ENCODE results near the gene ZNF536. TPM values are rescaled to one million over a fixed set of nuclear protein-coding genes. Genes with fewer than 3 reads are reported as not detected.

The ZNF536 gene
- total and polyA plus RNA-seq, 2 donors (not counting 1 experiment from before 2014, with no cell fraction given), result 0.50 TPM; not detected in 1

GRCh38 chr19:30367421-30367820 lies 4.8 kb upstream of the ZNF536 start:
- Histone ChIP-seq H3K4me1 (ENCODE audit: control insufficient read depth, extremely low read depth, insufficient read depth, low read length) (no peaks in the 10 kb centered on the region), H3K9ac (ENCODE audit: insufficient read depth, low read length) (no peak overlapping the region), H3K9me3 (ENCODE audit: control insufficient read depth, insufficient read depth, low read depth, low read length) (no peaks in the 10 kb centered on the region), H3K79me2 (ENCODE audit: control insufficient read depth, insufficient read depth, low read length) (no peaks in the 10 kb centered on the region), H2AFZ (ENCODE audit: low read length) (no peak overlapping the region), H3K27ac (ENCODE audit: insufficient read depth, low read length) (no peak overlapping the region), H3K4me3 (replicated peaks in 1 of 4; ENCODE audit: control extremely low read depth in 1 of 4, insufficient read depth in 1 of 4, low read depth in 3 of 4, low read length in 4 of 4) (no peak overlapping the region), H3K4me2 (ENCODE audit: extremely low read depth, insufficient read depth, low read length) (no peak overlapping the region), H3K27me3 (ENCODE audit: control insufficient read depth, insufficient read depth, low read length) (no peaks in the 10 kb centered on the region), H3K36me3 (ENCODE audit: control insufficient read depth, insufficient read depth, low read length) (no peaks in the 10 kb centered on the region), H4K20me1 (ENCODE audit: control insufficient read depth, extremely low read depth, insufficient read depth, low read length) (no peaks in the 10 kb centered on the region)
- DNase-seq (ENCODE audit: low read depth in 2 of 2), result no peak
- no peak for TF ChIP-seq CTCF (conservative IDR thresholded peaks at IDR 0.05 in 1 of 2, IDR thresholded peaks at IDR 0.05 in 1 of 2; ENCODE audit: low read depth in 1 of 2, low read length in 2 of 2)
- no peak for TF ChIP-seq EZH2 (IDR thresholded peaks at IDR 0.05; ENCODE audit: low read length, missing control alignments)

GRCh38 chr19:30369833-30370232 lies 2.4 kb upstream of the ZNF536 start:
- H3K4me1 ChIP-seq (ENCODE audit: control insufficient read depth, extremely low read depth, insufficient read depth, low read length), result no peaks in the 10 kb centered on the region
- no peaks in the 10 kb centered on the region for H3K79me2 ChIP-seq (ENCODE audit: control insufficient read depth, insufficient read depth, low read length)
- no peak overlapping the region for H3K27ac ChIP-seq (ENCODE audit: insufficient read depth, low read length)
- H2AFZ ChIP-seq (ENCODE audit: low read length), result no peak overlapping the region
- no peak for TF ChIP-seq EZH2 (IDR thresholded peaks at IDR 0.05; ENCODE audit: low read length, missing control alignments)
- TF ChIP-seq CTCF (conservative IDR thresholded peaks at IDR 0.05 in 1 of 2, IDR thresholded peaks at IDR 0.05 in 1 of 2; ENCODE audit: low read depth in 1 of 2, low read length in 2 of 2), result no peak
- H4K20me1 ChIP-seq (ENCODE audit: control insufficient read depth, extremely low read depth, insufficient read depth, low read length), result no peaks in the 10 kb centered on the region
- H3K4me3 ChIP-seq (replicated peaks in 1 of 4; ENCODE audit: control extremely low read depth in 1 of 4, insufficient read depth in 1 of 4, low read depth in 3 of 4, low read length in 4 of 4), result no peak overlapping the region
- no peaks in the 10 kb centered on the region for H3K27me3 ChIP-seq (ENCODE audit: control insufficient read depth, insufficient read depth, low read length)
- no peaks in the 10 kb centered on the region for H3K36me3 ChIP-seq (ENCODE audit: control insufficient read depth, insufficient read depth, low read length)
- H3K4me2 ChIP-seq (ENCODE audit: extremely low read depth, insufficient read depth, low read length), result no peak overlapping the region
- H3K9me3 ChIP-seq (ENCODE audit: control insufficient read depth, insufficient read depth, low read depth, low read length), result no peaks in the 10 kb centered on the region
- DNase-seq (ENCODE audit: low read depth in 2 of 2), result no peak
- H3K9ac ChIP-seq (ENCODE audit: insufficient read depth, low read length), result no peak overlapping the region

DNA sequence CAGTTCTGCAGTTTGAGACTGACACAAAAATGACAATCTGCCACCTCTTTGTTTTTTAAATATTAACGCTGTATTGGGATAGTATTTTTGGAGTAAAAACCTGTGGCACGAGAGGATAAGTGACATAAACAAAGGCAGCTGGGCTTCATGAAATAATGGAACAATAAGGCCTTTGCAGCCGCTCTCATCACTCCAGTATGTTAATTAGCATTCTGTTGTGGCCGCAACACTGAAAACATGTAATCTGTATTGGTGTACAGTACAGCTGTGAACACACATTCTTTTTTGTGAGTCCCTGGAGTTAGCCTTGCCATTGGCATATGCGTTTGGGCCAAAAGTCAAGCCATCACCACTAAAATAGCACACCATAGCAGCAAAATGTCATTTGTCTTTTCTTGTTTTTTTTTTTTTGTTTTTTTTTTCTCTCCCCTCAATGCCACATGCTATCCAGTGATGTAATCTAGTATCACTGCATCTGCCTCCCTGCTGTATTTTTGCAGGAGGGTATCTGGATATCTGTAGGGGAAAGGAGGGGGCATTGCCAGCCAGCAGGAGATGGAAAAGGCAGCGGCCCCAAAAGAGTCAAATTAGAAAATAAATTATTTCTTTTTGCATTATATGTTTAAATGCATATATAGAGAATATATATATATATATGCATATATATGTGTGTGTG lies 885 bp upstream of the ZNF536 start:
- H3K36me3 ChIP-seq (ENCODE audit: control insufficient read depth, insufficient read depth, low read length), result no peaks in the 10 kb centered on the region
- no peaks in the 10 kb centered on the region for H3K79me2 ChIP-seq (ENCODE audit: control insufficient read depth, insufficient read depth, low read length)
- H3K9me3 ChIP-seq (ENCODE audit: control insufficient read depth, insufficient read depth, low read depth, low read length), result no peaks in the 10 kb centered on the region
- H3K27me3 ChIP-seq (ENCODE audit: control insufficient read depth, insufficient read depth, low read length), result no peaks in the 10 kb centered on the region
- no peaks in the 10 kb centered on the region for H3K4me1 ChIP-seq (ENCODE audit: control insufficient read depth, extremely low read depth, insufficient read depth, low read length)
- no peak overlapping the region for H3K27ac ChIP-seq (ENCODE audit: insufficient read depth, low read length)
- TF ChIP-seq EZH2 (IDR thresholded peaks at IDR 0.05; ENCODE audit: low read length, missing control alignments) (no peak), CTCF (conservative IDR thresholded peaks at IDR 0.05 in 1 of 2, IDR thresholded peaks at IDR 0.05 in 1 of 2; ENCODE audit: low read depth in 1 of 2, low read length in 2 of 2) (no peak)
- H4K20me1 ChIP-seq (ENCODE audit: control insufficient read depth, extremely low read depth, insufficient read depth, low read length), result no peaks in the 10 kb centered on the region
- DNase-seq (ENCODE audit: low read depth in 2 of 2), result no peak
- no peak overlapping the region for H3K9ac ChIP-seq (ENCODE audit: insufficient read depth, low read length)
- no peak overlapping the region for H3K4me2 ChIP-seq (ENCODE audit: extremely low read depth, insufficient read depth, low read length)
- no peak overlapping the region for H2AFZ ChIP-seq (ENCODE audit: low read length)
- H3K4me3 ChIP-seq (replicated peaks in 1 of 4; ENCODE audit: control extremely low read depth in 1 of 4, insufficient read depth in 1 of 4, low read depth in 3 of 4, low read length in 4 of 4), result no peak overlapping the region
